ENCODE measurements around the gene RPS6KB1. TPM values are rescaled to one million over a fixed set of nuclear protein-coding genes. Genes with fewer than 3 reads are reported as not detected.

RPS6KB1 gene
- total RNA-seq, 1 experiment from 2014 or later, result 66.9 TPM

DNA sequence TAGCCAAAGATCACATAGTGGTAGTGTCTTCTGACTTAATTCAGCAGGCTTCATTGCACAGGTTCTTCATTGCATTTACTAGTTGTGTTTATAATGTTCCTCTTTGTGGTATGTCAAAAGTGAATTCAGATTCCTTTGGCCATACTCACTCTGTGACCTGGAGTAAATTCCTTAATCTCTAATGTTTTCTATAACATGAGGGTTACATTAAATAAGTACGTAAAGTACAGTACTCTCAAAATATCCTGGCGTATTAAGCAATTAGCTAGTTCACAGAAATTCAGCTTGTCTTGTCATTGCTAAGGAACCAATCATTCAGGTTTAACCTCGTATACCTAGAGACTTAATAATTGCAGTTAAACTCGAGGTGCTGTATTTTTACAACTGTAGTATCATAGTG is 4.2 kb downstream of the RPS6KB1 start:
- H3K27ac Mint-ChIP-seq (ENCODE audit: unreplicated experiment), result no peak overlapping the region
- ChIA-PET CTCF (no interaction called here), POLR2A (no interaction called here)
- H3K4me1 Mint-ChIP-seq (ENCODE audit: low read depth, unreplicated experiment), result peaks cover 21% of the 10 kb centered on the region
- intact Hi-C loops (cut with micrococcal nuclease; ENCODE audit: unreplicated experiment), result no loop called here
- Histone ChIP-seq H3K27me3 (replicated peaks; ENCODE audit: control insufficient read depth, insufficient read depth, low read length) (no peaks in the 10 kb centered on the region), H3K4me1 (no peaks in the 10 kb centered on the region), H3K9me3 (no peaks in the 10 kb centered on the region), H3K36me3 (ENCODE audit: control insufficient read depth, insufficient read depth, low read length) (no peaks in the 10 kb centered on the region), H3K4me3 (ENCODE audit: low read depth, low read length) (no peak overlapping the region)
- no TSS peak for BruUV-seq (replicated peaks)
- peaks cover 21% of the 10 kb centered on the region for H3K36me3 Mint-ChIP-seq (ENCODE audit: insufficient read depth, unreplicated experiment)
- H3K9me3 Mint-ChIP-seq (ENCODE audit: unreplicated experiment), result no peaks in the 10 kb centered on the region
- no peak overlapping the region for H3K4me3 Mint-ChIP-seq (ENCODE audit: unreplicated experiment)
- TF ChIP-seq, protein P1, sequence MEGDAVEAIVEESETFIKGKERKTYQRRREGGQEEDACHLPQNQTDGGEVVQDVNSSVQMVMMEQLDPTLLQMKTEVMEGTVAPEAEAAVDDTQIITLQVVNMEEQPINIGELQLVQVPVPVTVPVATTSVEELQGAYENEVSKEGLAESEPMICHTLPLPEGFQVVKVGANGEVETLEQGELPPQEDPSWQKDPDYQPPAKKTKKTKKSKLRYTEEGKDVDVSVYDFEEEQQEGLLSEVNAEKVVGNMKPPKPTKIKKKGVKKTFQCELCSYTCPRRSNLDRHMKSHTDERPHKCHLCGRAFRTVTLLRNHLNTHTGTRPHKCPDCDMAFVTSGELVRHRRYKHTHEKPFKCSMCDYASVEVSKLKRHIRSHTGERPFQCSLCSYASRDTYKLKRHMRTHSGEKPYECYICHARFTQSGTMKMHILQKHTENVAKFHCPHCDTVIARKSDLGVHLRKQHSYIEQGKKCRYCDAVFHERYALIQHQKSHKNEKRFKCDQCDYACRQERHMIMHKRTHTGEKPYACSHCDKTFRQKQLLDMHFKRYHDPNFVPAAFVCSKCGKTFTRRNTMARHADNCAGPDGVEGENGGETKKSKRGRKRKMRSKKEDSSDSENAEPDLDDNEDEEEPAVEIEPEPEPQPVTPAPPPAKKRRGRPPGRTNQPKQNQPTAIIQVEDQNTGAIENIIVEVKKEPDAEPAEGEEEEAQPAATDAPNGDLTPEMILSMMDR (IDR thresholded peaks at IDR 0.05; ENCODE audit: insufficient read depth in 1 of 2, low read depth in 1 of 2, low read length in 1 of 2, severe bottlenecking in 1 of 2, unreplicated experiment in 1 of 2), result no peak
- H3K27me3 Mint-ChIP-seq (ENCODE audit: insufficient read depth, unreplicated experiment), result no peaks in the 10 kb centered on the region
- no peak for DNase-seq

DNA sequence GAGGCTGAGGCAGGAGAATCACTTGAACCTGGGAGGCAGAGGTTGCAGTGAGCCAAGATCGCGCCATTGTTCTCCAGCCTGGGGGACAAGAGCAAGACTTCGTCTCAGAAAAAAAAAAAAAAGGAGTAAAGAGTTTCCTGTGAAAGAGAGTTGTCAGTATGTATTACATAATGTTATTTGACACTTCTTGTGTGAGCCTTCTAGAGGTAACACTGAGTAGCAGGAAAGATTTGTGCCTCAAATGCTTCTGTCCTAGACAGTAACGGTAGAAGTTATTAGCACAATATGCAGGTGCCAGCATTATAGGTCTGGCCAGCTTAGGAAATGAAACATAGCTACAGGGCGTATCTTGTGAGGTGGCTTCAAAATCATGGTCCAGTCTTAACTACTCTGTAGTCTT is 6.2 kb downstream of the RPS6KB1 start:
- intact Hi-C loops (cut with micrococcal nuclease; ENCODE audit: unreplicated experiment), result no loop called here
- H3K4me1 ChIP-seq, result no peaks in the 10 kb centered on the region
- Mint-ChIP-seq H3K36me3 (ENCODE audit: insufficient read depth, unreplicated experiment) (peaks cover 26% of the 10 kb centered on the region), H3K4me3 (ENCODE audit: unreplicated experiment) (no peak overlapping the region), H3K4me1 (ENCODE audit: low read depth, unreplicated experiment) (peaks cover 18% of the 10 kb centered on the region), H3K27ac (ENCODE audit: unreplicated experiment) (no peak overlapping the region), H3K27me3 (ENCODE audit: insufficient read depth, unreplicated experiment) (no peaks in the 10 kb centered on the region), H3K9me3 (ENCODE audit: unreplicated experiment) (no peaks in the 10 kb centered on the region)
- no peaks in the 10 kb centered on the region for H3K36me3 ChIP-seq (ENCODE audit: control insufficient read depth, insufficient read depth, low read length)
- no TSS peak for BruUV-seq (replicated peaks)
- no peaks in the 10 kb centered on the region for H3K27me3 ChIP-seq (replicated peaks; ENCODE audit: control insufficient read depth, insufficient read depth, low read length)
- no peaks in the 10 kb centered on the region for H3K9me3 ChIP-seq
- POLR2A ChIA-PET, result no interaction called here
- no peak overlapping the region for H3K4me3 ChIP-seq (ENCODE audit: low read depth, low read length)
- CTCF ChIA-PET, result interaction anchor here (0.7 kb wide), 1 partner anchor 44 kb away, joined by 3 read pairs; no protein-coding TSS in a partner anchor
- TF ChIP-seq, protein P1 (IDR thresholded peaks at IDR 0.05; ENCODE audit: insufficient read depth in 1 of 2, low read depth in 1 of 2, low read length in 1 of 2, severe bottlenecking in 1 of 2, unreplicated experiment in 1 of 2), result no peak
- no peak for DNase-seq

- H3K36me3 ChIP-seq (ENCODE audit: control insufficient read depth, insufficient read depth, low read length), result no peaks in the 10 kb centered on the region
- H3K9me3 ChIP-seq, result peaks cover 4% of the 10 kb centered on the region; the same call in 1 of the 2 replicates
- no peaks in the 10 kb centered on the region for H3K4me1 ChIP-seq
- H3K27me3 ChIP-seq (replicated peaks; ENCODE audit: control insufficient read depth, insufficient read depth, low read length), result no peaks in the 10 kb centered on the region
- no peak for DNase-seq
- BruUV-seq (replicated peaks), result no TSS peak
- TF ChIP-seq, protein P1 (IDR thresholded peaks at IDR 0.05; ENCODE audit: insufficient read depth in 1 of 2, low read depth in 1 of 2, low read length in 1 of 2, severe bottlenecking in 1 of 2, unreplicated experiment in 1 of 2), result no peak
- Mint-ChIP-seq H3K27ac (ENCODE audit: unreplicated experiment) (no peak overlapping the region), H3K4me1 (ENCODE audit: low read depth, unreplicated experiment) (peaks cover 2% of the 10 kb centered on the region), H3K4me3 (ENCODE audit: unreplicated experiment) (no peak overlapping the region), H3K36me3 (ENCODE audit: insufficient read depth, unreplicated experiment) (peaks cover 28% of the 10 kb centered on the region), H3K27me3 (ENCODE audit: insufficient read depth, unreplicated experiment) (no peaks in the 10 kb centered on the region), H3K9me3 (ENCODE audit: unreplicated experiment) (no peaks in the 10 kb centered on the region)
- ChIA-PET POLR2A (no interaction called here), CTCF (no interaction called here)
- intact Hi-C loops (cut with micrococcal nuclease; ENCODE audit: unreplicated experiment), result no loop called here
- no peak overlapping the region for H3K4me3 ChIP-seq (ENCODE audit: low read depth, low read length)
These were observed 8.7 kb downstream of the RPS6KB1 start for GRCh38 chr17:59901604-59902003.

All from Caco-2 (cell line).